Measurements from ENCODE around the gene NECTIN2.

- no peak for TF ChIP-seq JUND (IDR thresholded peaks at IDR 0.05)
- TF ChIP-seq ATF3 (IDR thresholded peaks at IDR 0.05) = no peak
- no peak for TF ChIP-seq ZNF274 (IDR thresholded peaks at IDR 0.05; ENCODE audit: low read depth, low read length)
- TF ChIP-seq CTCF (IDR thresholded peaks at IDR 0.05 in 2 of 3, conservative IDR thresholded peaks at IDR 0.05 in 1 of 3; ENCODE audit: borderline replicate concordance in 1 of 3, insufficient read depth in 1 of 3, low read depth in 2 of 3, low read length in 2 of 3) = no peak
- no peak for TF ChIP-seq MAX (IDR thresholded peaks at IDR 0.05)
- no peak for TF ChIP-seq POLR2A (IDR thresholded peaks at IDR 0.05; ENCODE audit: borderline replicate concordance, extremely low read depth, insufficient read depth, insufficient read length)
- peak; percentile 60 for TF ChIP-seq POLR2AphosphoS5 (IDR thresholded peaks at IDR 0.05; ENCODE audit: low read depth, low read length)
- TF ChIP-seq CEBPB (IDR thresholded peaks at IDR 0.05; ENCODE audit: low read depth) = no peak
- no peak for TF ChIP-seq EZH2 (IDR thresholded peaks at IDR 0.05)
- TF ChIP-seq EZH2phosphoT487 (IDR thresholded peaks at IDR 0.05; ENCODE audit: borderline replicate concordance) = no peak
Observed at GRCh38 chr19:44847144-44848035, 1.3 kb downstream of the NECTIN2 start.
